GM21529 (cell line): ENCODE data around the gene HDAC4.

ENCODE experiments used
- ATAC-seq: cut with Tn5 transposase; IDR thresholded peaks from one replicate; pipeline ENCODE4 v1.9.1; 2021; ENCODE audit not compliant: unreplicated experiment

The HDAC4 gene

DNA sequence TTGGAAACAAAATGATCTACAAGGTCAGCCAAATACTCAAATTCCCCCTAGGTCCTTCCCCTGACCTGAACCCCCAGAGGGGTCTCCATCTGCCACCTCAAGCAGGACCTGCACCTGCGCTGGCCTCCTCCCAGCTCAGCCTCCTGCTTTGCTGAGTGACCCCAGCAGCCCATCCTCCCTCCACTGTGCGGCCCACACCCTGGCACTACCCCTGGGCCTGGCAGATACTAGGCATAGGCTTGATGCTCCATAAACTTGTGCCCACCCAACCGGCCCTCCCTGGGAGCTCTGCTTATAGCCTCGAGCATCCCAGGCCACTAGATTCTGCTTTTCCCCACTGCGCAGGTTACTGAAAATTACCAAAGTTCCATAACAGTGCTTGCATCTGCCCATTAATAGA is 156.2 kb downstream of the HDAC4 start:
- no peak for ATAC-seq

DNA sequence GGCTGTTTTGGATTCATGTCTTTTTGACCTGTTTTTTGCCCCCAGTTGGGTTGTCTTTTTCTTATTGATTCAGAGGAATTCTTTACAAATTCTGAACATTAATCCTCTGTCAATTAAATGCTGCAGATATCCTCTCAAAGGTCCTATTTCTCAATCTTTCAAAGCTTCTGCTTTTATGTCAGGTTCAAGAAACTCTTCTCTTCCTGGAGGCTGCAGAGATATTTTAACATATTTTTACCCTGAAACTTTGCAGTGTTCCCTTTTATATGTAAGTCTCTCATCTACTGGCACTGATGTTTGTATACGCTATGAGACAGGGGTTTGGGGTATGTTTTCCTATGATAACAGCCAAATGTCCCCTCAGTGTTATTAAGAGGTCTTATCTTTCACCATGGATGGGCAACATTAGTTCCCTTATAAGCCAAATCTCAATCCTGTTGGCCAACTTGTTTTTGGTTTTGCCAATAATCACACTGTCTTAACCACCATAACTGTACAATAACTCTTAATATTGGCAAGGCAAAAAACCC is 159.3 kb downstream of the HDAC4 start:
- no peak for ATAC-seq

DNA sequence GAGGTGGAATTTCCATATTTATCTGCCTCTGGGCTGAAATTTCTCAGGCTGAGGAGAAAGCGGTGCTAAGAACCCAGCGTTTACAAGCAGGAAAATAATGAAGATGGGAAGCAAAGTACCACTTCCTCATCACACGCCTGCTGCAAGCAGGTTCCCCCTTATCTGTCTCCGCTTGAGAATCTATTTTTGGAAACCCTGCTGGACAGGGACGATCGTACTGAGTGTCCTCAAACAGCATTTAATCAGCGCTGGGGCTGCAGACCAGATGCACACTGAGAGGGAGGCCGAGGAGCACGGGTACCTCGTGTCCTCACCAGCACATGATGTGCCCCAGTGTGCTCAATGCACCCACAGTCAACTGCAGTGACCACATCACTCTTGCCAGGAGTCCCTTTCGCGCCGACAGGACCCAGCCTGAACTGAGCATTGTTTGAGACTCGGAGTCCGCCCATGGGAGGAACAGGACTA is 160.4 kb downstream of the HDAC4 start:
- no peak for ATAC-seq

DNA sequence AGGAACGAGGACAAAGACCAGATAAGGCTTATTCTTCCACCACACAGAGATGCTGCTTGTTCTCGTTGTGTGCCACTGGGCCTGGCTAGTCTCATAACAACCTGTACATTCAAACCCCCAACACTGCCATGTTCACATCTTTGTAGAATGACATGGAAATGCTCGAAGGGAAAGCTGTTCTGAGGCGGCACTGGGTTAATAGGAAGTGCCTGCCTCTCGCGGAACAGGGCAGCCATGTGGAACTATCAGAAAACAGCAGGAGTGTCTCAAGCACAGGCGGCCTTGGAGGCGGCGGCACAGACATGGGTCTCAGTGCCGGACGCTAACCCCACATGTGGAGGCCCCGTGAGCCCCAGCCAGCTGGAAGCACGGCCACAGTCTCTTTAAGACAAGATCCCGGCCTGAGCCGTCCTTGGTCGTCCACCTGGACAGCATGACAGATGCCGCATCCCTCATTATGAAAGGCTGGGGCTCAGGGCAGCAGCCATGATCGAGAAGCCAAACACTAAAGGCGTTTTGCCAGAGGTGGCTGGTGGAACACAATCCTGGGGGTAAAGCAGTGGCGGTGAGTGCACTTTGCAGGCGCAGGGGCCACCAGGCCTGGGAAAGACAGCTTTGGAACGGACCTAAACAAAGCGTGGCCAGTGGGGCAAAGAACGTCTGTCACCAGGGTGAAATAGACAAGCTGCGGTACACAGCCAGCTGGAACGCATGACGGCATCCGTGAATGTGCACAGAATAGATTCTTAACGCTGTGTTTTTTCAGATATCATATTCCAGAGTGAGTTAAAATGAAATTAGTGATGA is 161.0 kb downstream of the HDAC4 start:
- no peak for ATAC-seq

DNA sequence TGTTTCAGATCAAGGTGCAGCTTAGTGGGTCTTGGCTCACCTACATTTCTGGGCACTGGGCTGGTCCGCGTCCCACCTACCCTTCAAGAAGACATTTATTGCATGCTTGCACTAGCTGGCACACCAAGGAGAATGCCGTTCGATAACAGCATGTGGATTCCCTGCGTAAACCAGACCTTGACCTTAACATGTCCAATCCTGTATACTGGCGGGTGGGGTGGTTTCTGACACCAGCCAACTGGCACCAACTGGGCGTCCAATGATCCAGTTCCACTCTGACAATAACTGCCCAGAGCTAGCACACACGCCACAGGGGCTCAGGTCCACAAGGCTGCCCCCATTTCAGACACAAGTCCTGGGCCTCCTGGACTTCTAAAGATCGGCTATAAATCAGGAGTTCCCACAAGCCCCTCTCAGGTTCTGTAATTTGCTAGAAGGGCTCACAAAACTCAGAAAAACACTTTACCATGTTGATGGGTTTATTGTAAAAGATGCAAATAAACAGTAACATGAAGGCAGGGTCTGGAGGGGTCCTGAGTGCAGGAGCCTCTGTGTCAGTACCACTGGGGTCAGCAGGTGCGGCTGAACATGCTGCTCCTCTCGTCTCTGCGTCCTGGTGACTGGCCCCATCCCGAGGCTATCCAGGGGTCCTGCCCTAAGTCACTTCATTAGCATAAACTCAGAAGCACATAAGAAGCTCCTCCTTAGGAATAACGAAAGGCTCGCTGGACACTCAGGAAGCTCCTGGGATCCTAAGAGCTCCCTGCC is 161.8 kb downstream of the HDAC4 start:
- no peak for ATAC-seq

DNA sequence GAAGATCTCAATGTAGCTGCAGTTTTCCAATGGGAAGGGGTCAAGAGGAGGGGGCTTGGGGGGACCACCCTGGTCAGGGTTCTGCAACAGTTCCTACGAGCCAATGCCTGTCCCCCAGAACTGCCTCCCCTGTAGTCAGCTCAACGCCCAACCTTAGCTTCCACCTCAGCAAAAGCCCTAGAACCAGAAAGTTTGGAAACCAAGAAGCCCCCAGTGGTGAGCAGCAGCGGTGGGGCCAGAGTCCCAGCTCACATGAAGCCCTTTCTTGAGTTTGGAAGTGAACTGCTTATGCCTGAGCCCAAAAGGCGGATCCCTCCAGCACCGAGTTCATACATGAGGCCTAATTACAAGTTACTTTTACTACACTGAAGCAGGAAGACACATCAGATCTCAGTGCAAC is 162.4 kb downstream of the HDAC4 start:
- ATAC-seq, result no peak

DNA sequence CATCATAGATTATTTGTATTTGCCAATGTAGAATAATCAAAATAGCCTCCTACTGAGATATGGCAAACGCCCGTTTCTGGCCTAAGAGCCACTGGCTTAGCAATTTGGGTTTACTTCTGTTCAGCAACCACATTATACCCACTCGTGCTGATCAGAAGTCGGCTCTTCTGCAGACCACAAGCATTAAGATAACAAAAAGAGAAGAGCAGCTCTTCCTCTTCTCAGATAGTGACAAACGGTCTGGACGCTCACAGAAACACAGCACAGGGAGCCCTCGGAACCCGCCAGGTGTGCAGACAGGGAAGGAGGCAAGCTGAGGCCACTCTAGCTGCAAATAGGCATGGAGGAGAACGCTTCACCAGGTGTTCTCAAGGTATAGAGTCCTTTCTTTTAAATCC is 164.0 kb downstream of the HDAC4 start:
- ATAC-seq, result no peak

DNA sequence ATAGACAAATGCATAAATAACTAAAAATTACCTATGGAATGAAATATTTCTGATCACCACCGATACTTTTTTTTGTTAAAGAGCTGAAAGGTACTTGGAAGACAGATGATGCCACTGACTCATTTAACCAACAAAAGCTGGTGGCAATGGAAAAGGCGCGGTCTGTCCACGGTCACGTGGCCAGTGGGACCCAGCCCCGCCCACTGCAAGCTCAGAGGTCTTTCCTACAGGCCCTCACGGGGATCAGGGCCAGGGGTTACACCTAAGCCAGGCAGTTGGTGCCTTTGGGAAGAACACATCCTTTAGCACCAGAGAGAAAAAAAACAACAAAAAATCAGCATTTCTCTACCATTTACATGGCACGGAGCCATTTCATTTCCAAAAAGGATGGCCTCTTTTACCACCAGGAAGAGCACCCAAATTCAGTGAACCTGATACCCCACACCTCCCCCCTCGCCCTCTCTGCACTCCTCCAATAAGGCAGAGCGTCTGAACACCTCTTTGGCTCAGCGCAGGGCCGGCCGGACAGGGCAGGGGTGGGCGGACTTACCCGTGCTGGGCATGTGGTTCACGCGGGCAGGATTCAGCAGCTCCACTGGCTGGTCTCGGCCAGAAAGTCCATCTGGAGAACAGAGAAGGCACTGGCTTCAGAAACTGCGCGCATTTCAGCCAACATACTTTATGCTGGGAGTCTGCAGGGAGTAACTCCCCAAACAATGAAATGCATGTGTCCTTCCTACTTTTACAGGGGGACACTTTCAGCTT is 164.6 kb downstream of the HDAC4 start:
- no peak for ATAC-seq

DNA sequence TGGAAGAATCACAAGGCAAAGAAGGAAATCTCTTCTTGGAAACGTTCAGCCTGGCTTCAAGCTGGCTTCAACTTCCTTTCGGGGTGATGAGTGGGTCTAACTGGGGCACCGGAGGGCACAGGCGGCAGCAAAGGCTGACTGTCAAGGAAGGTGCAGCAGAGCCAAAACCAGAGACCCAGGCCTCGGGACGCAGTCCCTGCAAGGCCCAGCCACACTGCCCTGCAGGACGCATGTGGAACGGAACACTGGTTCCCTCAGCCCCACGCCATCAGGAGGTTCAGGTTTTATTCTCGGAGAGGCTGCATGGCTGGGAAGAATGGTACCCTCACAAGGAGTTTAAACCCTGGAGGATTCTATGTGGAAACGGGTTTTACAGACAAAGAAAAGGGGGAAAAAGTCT is 165.5 kb downstream of the HDAC4 start:
- ATAC-seq, result no peak

DNA sequence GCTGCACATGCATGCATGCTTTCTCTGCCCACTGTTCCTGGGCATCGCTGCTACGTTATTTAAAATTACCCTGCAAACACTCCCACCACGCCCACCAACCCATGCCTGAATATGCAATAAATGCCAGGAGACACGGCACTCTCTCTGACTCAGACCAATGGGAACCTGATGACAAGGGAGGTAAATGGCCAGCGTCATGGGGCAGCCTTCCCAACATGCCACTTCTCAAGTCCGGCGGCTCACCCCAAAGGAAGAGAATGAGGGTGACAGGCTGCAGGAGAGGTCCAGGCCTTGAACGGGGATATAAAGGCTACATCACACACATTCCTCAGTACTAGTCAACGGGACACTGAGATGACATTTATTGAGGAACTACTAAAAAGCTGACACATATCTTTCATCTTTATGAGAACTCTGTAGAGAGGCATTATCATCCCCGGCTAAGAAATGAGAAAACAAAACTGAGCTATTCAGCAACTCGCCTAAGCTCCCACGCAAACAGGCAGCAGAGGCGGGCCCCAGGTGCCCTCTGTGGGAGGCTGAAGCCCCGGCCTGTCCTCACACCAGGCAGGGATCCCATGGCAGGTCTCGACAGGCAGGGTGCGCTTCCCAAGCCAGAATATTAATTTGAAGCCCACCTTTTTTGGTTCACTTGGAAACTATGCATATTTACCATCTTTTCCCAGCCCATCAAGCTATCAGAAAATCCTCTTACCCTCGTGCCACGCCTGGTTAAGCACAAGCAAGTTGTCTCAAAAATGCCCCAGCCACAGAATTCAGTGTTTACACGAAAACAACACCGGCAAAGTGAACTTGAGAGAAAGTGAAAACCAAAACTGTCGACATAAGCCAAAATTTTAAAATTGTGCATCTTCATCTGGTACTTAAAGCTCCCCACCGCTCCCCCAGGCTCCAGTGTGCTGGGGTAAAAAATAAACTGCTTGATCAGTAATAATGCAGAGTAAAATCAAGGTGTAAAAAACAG is 166.3 kb downstream of the HDAC4 start:
- no peak for ATAC-seq

DNA sequence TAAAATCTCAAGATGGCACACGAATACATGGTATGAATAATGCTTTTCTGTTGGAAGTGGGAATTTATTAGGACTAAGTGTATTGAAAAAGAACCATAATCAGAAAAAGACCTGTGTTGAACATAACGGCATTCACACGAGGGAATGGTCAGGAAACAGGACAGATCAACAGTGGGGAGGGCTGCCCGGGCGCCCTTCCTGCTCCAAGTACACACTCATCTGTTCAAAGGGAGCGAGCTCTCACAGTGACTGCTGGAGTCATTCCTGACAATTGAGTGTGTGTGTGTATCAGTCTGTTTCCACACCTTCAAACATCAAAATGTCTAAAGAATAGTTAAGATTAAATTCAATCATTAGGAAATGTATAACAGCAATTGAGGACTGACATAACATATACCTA is 167.2 kb downstream of the HDAC4 start:
- no peak for ATAC-seq

DNA sequence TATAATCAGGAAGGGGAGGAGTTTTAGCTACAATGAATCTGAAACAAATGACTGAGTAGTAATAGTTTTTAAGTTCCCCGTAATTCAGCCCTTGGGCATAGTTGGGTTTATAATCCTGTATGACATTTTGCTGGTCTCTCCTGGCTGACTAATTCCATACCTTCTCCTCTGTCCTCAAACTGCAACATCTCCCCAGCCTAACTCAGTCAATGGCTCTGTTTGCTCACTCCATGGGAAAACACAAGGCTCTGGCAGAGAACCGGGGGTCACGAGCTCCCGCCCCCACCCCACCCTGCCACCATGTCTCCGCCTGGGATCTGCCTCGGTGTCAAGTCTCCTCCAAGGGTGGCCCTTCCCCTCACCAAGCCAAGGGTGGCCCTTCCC is 168.6 kb downstream of the HDAC4 start:
- ATAC-seq, result no peak

DNA sequence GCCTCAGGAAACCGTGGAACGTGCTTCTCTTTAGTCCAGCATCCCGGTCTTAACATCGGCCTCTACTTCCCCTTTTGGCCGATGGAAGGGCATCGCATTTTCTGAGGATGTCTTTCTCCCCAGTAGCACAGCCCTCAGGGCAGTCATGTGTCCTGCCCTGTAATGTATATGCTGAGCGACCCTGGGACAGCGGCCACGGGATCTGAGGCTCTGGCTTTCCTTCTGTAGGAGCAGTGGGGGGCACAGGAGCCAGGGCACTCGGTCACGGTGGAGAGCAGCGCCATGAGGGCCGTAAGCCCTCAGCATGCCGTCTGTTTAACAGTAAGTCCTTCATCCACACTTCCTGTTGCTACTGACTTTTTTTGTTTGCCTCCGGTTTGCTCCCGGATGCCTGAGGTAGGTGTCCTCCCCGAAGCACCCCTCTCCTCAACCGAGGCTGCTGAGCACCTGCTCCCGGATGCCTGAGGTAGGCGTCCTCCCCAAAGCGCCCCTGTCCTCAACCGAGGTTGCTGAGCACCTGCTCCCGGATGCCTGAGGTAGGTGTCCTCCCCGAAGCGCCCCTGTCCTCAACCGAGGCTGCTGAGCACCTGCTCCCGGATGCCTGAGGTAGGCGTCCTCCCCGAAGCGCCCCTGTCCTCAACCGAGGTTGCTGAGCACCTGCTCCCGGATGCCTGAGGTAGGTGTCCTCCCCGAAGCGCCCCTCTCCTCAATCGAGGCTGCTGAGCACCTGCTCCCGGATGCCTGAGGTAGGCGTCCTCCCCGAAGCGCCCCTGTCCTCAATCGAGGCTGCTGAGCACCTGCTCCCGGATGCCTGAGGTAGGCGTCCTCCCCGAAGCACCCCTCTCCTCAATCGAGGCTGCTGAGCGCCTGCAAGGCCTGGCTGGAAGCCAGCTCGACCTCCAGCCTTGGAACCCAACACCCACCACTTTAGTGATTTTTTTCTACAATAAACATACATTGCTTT is 169.3 kb downstream of the HDAC4 start:
- no peak for ATAC-seq

DNA sequence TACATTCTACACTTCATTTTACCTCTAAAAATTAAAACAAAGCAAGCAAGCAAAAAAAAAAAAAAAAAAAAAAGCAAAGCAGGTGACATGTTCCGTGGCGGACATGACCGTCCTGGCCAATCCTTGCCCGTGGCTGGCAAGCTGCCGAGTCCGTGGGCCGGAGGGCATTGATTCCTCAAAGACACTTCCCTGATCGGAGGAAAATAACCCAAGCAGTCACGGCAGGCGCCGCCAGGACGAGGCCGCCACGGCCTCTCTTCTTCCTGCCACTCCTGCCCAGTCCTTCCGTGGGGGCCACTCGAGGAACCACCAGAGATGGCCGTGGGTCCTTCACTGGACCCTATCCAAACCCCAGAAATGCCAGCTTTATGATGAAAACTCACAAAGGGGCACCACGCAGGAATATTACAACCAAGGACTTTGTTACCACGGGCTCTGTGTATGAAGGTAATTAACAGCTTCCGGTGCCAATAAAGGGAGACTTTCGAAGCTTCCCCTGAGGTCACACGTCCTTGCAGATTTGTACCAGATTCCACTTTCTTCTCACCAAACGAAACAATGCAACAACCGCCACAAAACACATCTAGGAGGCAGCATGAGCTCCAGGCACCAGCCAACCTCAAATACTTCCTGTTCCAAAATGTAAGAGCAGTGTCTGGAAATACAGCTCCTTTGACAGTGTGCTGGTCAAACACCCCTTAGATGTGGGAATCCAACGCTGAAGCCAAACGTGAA is 170.3 kb downstream of the HDAC4 start:
- no peak for ATAC-seq

DNA sequence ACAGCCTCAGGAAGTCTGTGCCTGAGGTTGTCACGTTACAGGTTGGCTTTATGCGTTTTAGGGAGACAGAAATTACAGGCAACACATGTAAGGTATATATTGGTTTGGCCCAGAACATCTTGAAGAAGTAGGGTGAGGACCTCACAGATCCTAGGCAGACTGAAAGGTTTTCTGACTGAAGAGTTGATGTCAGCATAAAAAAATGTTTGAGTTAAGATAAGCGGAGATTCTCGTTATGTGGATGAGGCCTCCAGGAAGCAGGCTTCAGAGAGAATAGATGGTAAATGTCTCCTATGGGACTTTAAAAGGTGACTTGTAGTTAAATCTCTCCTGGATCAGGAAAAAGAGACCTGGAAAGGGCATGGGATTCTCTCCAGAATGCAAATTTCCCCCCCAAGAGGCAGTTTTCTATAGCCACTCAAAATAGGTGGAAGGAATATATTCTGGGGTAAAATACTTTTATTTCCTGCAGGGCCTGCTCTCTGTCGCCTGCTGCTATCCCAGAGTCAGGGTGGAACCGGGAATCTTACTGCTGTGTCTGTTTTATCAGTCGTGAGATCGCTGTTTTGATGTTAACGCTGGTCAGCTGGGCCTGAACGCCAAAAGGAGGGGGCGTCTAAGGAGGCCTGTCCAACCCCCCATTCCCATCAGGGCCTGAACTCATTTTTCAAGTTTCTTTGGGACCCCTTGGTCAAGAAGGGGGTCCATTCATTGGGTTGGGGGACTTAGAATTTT is 171.1 kb downstream of the HDAC4 start:
- ATAC-seq, result no peak

DNA sequence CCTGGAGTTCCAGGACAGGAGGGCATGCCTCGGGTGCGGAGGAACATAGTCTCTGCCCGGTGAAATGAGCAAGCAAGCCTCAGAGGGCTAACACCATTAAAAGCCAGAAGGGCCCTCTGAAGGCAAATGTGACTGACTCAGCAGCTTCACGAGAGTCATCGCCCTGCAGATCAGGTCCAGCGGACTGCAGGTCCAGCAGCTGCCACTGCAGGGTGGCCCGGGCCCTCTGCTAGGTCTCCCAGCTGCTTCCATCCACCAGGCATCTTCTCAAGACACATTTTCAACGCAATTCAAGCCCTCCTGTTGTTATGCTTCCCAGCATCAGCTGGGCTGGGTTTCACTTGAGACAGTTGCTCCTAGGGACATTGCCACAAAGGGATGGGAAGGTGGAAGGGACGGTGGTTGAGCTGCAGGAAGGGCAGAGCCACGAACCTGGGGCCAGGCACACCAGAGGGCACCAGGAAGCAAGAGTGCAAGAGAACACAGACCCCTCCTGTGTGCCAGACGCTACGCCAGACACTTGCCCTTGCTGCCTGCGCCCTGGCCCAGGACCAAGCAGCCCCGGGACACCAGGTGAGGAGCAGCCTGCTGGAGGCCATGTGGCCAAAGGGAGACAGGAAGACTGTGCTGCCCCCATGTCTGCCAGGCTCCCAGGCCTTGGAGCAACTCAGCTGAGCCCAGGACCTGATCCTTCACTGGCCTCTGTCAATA is 173.0 kb downstream of the HDAC4 start:
- ATAC-seq, result no peak
